22Rv1 (cell line): ENCODE results near the gene KYAT1.

Experiments used
- CTCF ChIP-seq: fragments of 450-650 bp; IDR thresholded peaks from 2 replicates; pipeline ENCODE4 v1.5.1; 2017; ENCODE audit warnings: mild to moderate bottlenecking
- ZFX ChIP-seq: fragments of 450-650 bp; IDR thresholded peaks from 2 replicates; pipeline ENCODE4 v1.6.1; 2017; ENCODE audit warnings: antibody characterized with exemption, borderline replicate concordance

DNA sequence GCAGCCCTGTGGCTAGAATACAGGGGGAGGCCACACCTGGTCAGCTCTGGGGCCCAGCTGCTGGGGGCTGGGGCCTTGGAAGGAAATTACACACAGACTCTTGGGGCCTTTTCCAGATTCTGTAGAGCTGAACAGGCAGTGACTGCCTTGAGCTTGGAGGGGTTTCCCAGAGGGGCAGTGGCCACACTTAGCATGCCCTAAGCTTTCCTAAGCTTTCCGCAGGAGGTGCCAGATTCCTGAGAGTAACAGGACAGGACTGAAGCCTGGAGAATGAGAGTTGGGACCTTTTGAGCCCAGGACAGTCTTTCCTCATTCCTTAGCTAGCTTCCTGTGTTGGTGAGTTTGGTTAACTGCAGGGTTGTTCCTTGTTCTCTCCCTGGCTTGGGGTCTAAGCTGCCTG is 93.3 kb downstream of the KYAT1 start:
- no peak for TF ChIP-seq CTCF
- TF ChIP-seq ZFX = no peak
